ENCODE data around the gene AMIGO3.
A peak's percentile ranks its signal among the peaks of the same experiment; 100 is the strongest.
"Not testable (repeated sequence)": the region's sequence is repeated elsewhere in the genome, so short reads cannot be mapped to it uniquely, and the experiment has no call there.

AMIGO3 gene

GRCh38 chr3:49709852-49710251 lies 9.6 kb downstream of the AMIGO3 start:
- no peak for DNase-seq (ENCODE audit: low read depth in 2 of 2)

DNA sequence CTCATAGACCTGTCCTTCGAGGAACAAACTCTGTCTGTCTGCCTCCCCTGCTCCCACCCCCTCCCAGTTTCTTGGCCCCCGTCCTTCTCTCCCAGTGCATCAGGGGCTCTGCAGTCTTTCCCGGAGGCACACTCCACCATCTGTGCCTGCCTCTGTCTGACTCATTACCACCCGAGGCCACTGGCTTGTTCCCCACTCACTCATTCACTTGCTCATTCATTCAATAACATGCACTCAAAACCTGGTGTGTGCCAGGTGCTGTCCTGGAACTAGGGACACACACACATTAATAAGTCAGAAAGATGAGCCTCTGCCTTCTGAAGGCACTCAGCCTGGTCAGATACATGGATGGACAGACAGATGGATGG lies 12.4 kb downstream of the AMIGO3 start:
- no peak for DNase-seq (ENCODE audit: low read depth in 2 of 2)

DNA sequence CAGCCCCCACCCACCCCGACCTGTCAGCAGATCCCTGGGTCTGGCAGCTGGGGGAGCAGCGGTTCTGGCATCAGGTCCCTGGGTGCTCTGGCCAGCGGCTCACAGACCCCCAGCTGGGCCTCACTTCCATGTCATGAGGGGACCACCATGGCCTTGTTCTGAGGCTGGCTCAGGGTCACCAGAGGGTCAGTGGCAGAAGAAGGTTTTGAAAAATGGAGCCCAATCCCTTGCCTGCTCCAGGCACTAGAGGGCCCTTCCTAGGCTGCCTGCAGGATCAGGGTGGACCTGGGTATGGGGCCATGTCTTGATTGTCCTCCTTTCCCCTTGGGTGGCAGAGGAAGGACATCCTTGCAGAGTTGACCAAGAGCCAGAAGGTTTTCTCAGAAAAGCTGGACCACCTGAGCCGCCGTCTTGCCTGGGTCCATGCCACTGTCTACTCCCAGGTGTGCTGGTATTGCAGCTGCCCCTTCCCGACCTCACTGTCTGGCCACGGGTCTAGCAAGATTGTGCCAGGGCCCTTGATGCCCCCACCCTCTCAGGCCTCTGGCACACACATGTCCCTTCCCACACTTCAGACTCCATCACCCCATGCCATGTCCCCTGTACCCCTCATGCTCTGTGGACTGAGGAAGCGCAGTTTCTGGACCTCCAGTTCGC lies 12.9 kb downstream of the AMIGO3 start:
- DNase-seq (ENCODE audit: low read depth in 2 of 2): no peak

GRCh38 chr3:49705390-49705960 lies 14.0 kb downstream of the AMIGO3 start:
- DNase-seq (ENCODE audit: low read depth in 2 of 2): no peak

DNA sequence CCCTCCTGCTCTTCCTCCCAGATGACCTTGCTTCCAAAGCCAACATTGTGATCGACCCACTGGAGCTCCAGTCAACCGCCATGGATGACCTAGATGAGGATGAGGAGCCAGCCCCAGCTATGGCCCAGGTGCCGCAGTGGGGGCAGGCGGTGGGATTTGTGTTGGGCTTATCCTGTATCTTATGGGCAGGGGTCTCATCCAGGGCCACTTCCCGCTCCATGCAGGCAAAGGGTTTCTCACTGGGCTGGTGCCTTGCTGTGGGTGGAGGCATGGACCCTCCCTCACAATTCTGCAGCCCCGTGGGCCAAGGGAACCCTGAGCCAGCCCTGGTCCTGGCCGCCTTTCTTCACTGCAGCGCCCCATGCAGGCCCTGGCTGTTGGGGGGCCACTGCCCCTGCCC lies 14.9 kb downstream of the AMIGO3 start:
- DNase-seq (ENCODE audit: low read depth in 2 of 2): no peak

DNA sequence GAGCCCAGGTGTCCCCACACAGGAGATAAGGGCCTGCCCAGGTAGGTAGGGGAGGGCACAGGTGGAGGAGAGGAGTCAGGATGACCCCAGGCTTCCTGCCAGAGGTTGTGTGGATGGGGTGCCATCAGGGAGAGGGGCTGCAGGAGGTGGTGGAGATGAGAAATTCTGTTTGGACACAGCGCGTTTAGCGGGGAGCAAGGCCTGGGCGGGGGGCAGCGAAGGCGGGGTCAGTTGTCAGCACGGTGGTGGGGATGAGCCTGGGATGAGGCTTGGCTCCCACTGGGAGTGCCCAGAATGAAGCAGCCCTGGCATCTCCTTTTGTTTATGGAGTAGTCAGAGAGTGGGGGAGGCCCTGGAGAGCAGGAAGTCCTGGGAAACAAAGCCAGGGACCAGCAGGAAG lies 15.5 kb downstream of the AMIGO3 start:
- DNase-seq (ENCODE audit: low read depth in 2 of 2): no peak

GRCh38 chr3:49703443-49703927 lies 16.0 kb downstream of the AMIGO3 start:
- DNase-seq (ENCODE audit: low read depth in 2 of 2): peak in 1 of 2 donors; percentile 20

- DNase-seq (ENCODE audit: low read depth in 2 of 2): no peak
These were observed 16.8 kb downstream of the AMIGO3 start for GRCh38 chr3:49702672-49703071.

GRCh38 chr3:49701388-49702077 lies 18.0 kb downstream of the AMIGO3 start:
- DNase-seq (ENCODE audit: low read depth in 2 of 2): no peak

DNA sequence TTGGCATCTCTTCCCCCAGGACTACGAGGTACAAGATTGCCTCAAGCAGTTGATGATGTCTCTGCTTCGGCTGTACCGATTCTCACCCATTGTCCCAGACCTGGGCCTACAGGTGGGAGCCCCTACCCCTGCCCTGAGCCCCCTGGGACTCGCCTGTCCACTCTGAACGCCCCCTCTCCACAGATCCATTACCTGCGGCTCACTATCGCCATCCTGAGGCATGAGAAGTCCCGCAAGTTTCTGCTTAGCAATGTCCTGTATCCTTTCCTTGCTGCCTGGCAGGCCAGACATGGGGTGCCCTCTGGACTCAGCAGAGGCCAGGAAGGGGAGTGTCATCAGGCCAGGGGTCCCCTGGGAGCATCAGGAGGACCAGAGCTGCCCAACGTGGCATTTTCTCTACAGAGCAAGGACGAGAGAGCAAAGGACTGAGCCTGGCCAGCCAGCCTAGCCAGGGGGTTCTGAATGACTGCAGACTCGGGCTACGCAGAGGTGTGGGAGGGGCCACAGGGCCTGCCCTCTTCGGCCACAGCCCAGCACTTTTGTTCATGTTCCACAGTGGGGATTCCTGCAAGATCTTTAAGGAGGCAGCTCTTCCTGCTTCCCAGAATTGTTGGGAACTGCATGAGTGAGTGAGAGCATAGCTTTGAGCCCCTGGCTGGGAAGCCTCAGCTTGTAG lies 18.9 kb downstream of the AMIGO3 start:
- no peak for DNase-seq (ENCODE audit: low read depth in 2 of 2)

GRCh38 chr3:49700014-49700413 lies 19.5 kb downstream of the AMIGO3 start:
- no peak for DNase-seq (ENCODE audit: low read depth in 2 of 2)

GRCh38 chr3:49699281-49699979 lies 20.1 kb downstream of the AMIGO3 start:
- no peak for DNase-seq (ENCODE audit: low read depth in 2 of 2)

- not testable (repeated sequence) for DNase-seq (ENCODE audit: low read depth in 2 of 2)
These were observed 24.0 kb downstream of the AMIGO3 start for GRCh38 chr3:49695350-49696015.

- not testable (repeated sequence) for DNase-seq (ENCODE audit: low read depth in 2 of 2)
These were observed 24.9 kb downstream of the AMIGO3 start for GRCh38 chr3:49694409-49695070.

DNA sequence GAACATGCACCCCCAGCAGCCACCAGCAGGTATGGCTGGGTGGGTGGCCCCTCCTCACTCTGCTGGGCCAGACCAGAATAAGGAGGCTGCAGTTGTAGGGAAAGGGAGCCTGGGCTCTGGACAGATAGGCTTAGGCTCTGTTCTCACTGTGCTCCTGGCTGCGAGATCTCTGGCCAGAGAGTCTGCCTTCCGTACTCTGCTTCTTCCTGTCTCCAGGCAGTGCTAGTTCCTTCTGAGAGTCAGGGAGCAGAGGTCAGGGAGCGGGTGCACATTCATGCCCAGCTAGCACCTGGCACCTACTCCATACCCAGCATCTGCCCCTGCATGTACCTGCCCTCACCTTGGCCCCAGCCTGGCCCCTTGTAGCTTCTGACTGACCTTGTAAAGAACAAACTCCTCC lies 28.0 kb downstream of the AMIGO3 start:
- not testable (repeated sequence) for DNase-seq (ENCODE audit: low read depth in 2 of 2)

- not testable (repeated sequence) for DNase-seq (ENCODE audit: low read depth in 2 of 2)
These were observed 28.6 kb downstream of the AMIGO3 start for GRCh38 chr3:49690856-49691255.

GRCh38 chr3:49689908-49690624 lies 29.4 kb downstream of the AMIGO3 start:
- DNase-seq (ENCODE audit: low read depth in 2 of 2): not testable (repeated sequence)

- DNase-seq (ENCODE audit: low read depth in 2 of 2): peak; percentile 81 to 85
These were observed 30.2 kb downstream of the AMIGO3 start, which contains the start of the genes MST1 and RNF123 for GRCh38 chr3:49689046-49689907. MST1 (minus strand) TSS chr3:49689474; CDS start chr3:49688691, 783 bp downstream. RNF123 (plus strand) TSS chr3:49689557; CDS start chr3:49691166, 1,609 bp downstream.
